ACC112 (cell line): ENCODE results near the gene CCDC92.

Experiments
- H2AFZ ChIP-seq: fragments of 200-600 bp; sonication (generic); one replicate; pipeline ENCODE4 v1.6.0; 2017; ENCODE audit warnings: antibody characterized with exemption, low read length; ENCODE audit not compliant: unreplicated experiment
- H3K27ac ChIP-seq: fragments of 200-600 bp; sonication (generic); 2 replicates; pipeline ENCODE4 v1.5.1; 2014; ENCODE audit warnings: low read depth, mild to moderate bottlenecking, antibody characterized with exemption, low read length, moderate library complexity
- H3K27me3 ChIP-seq: fragments of 200-600 bp; sonication (generic); 2 replicates; pipeline ENCODE4 v1.6.1; 2014; ENCODE audit warnings: mild to moderate bottlenecking, antibody characterized with exemption, low read length, moderate library complexity, mixed read lengths; ENCODE audit not compliant: insufficient read depth
- H3K36me3 ChIP-seq: fragments of 200-600 bp; sonication (generic); 2 replicates; pipeline ENCODE4 v1.6.1; 2016; ENCODE audit warnings: mild to moderate bottlenecking, antibody characterized with exemption, low read length, moderate library complexity, mixed read lengths; ENCODE audit not compliant: insufficient read depth
- H3K4me1 ChIP-seq: fragments of 200-600 bp; sonication (generic); one replicate; pipeline ENCODE4 v1.6.1; 2016; ENCODE audit warnings: low read length, mixed read lengths; ENCODE audit not compliant: insufficient read depth, unreplicated experiment, control insufficient read depth
- H3K4me3 ChIP-seq: fragments of 200-600 bp; sonication (generic); 2 replicates; pipeline ENCODE4 v1.5.1; 2014; ENCODE audit warnings: mild to moderate bottlenecking, low read depth, low read length
- H3K79me2 ChIP-seq: fragments of 200-600 bp; sonication (generic); one replicate; pipeline ENCODE4 v1.6.0; 2016; ENCODE audit warnings: low read length; ENCODE audit not compliant: control insufficient read depth, unreplicated experiment, insufficient read depth

CCDC92 gene

GRCh38 chr12:123895451-123895850, 77.2 kb downstream of the CCDC92 start:
- Histone ChIP-seq H3K27ac (no peak overlapping the region), H3K27me3 (peaks cover 10% of the 10 kb centered on the region; the same call in 1 of the 2 replicates), H3K4me3 (no peak overlapping the region)

GRCh38 chr12:123894823-123895345, 77.7 kb downstream of the CCDC92 start:
- Histone ChIP-seq H3K27me3 (peaks cover 10% of the 10 kb centered on the region; the same call in 1 of the 2 replicates), H3K36me3 (no peaks in the 10 kb centered on the region), H3K4me1 (peaks cover 6% of the 10 kb centered on the region), H3K79me2 (no peaks in the 10 kb centered on the region), H3K27ac (no peak overlapping the region), H2AFZ (no peak overlapping the region), H3K4me3 (no peak overlapping the region)

More at GRCh38 chr12:123895451-123895850, 77.2 kb downstream of the CCDC92 start:
- Histone ChIP-seq H3K4me1 (peaks cover 6% of the 10 kb centered on the region), H3K79me2 (no peaks in the 10 kb centered on the region), H2AFZ (no peak overlapping the region), H3K36me3 (no peaks in the 10 kb centered on the region)

- Histone ChIP-seq H3K36me3 (no peaks in the 10 kb centered on the region), H3K4me1 (peaks cover 6% of the 10 kb centered on the region), H3K4me3 (no peak overlapping the region), H3K27ac (no peak overlapping the region), H3K79me2 (no peaks in the 10 kb centered on the region), H2AFZ (no peak overlapping the region), H3K27me3 (peaks cover 11% of the 10 kb centered on the region)
Observed at GRCh38 chr12:123893276-123893675, 79.4 kb downstream of the CCDC92 start.

GRCh38 chr12:123892853-123893252, 79.8 kb downstream of the CCDC92 start:
- Histone ChIP-seq H3K27me3 (peaks cover 13% of the 10 kb centered on the region), H3K79me2 (no peaks in the 10 kb centered on the region), H3K4me3 (no peak overlapping the region), H3K27ac (no peak overlapping the region), H3K4me1 (peaks cover 6% of the 10 kb centered on the region), H2AFZ (no peak overlapping the region), H3K36me3 (no peaks in the 10 kb centered on the region)

- peaks cover 3% of the 10 kb centered on the region for H3K4me1 ChIP-seq
- H3K27ac ChIP-seq, result no peak overlapping the region
- no peaks in the 10 kb centered on the region for H3K79me2 ChIP-seq
- no peaks in the 10 kb centered on the region for H3K36me3 ChIP-seq
- H3K4me3 ChIP-seq, result no peak overlapping the region
- H2AFZ ChIP-seq, result no peak overlapping the region
- H3K27me3 ChIP-seq, result peaks cover 17% of the 10 kb centered on the region
Observed at GRCh38 chr12:123892180-123892559, 80.5 kb downstream of the CCDC92 start.

GRCh38 chr12:123891516-123892179, 81.0 kb downstream of the CCDC92 start:
- H3K4me3 ChIP-seq, result no peak overlapping the region
- H3K27me3 ChIP-seq, result peaks cover 22% of the 10 kb centered on the region
- no peaks in the 10 kb centered on the region for H3K79me2 ChIP-seq
- H3K36me3 ChIP-seq, result no peaks in the 10 kb centered on the region
- no peak overlapping the region for H3K27ac ChIP-seq
- peaks cover 3% of the 10 kb centered on the region for H3K4me1 ChIP-seq
- no peak overlapping the region for H2AFZ ChIP-seq

- Histone ChIP-seq H3K27ac (no peak overlapping the region), H3K79me2 (no peaks in the 10 kb centered on the region), H3K27me3 (peaks cover 28% of the 10 kb centered on the region), H3K4me1 (no peaks in the 10 kb centered on the region), H2AFZ (no peak overlapping the region), H3K4me3 (no peak overlapping the region), H3K36me3 (no peaks in the 10 kb centered on the region)
Observed at GRCh38 chr12:123891011-123891410, 81.6 kb downstream of the CCDC92 start.

GRCh38 chr12:123890536-123890902, 82.1 kb downstream of the CCDC92 start:
- no peak overlapping the region for H3K4me3 ChIP-seq
- no peaks in the 10 kb centered on the region for H3K79me2 ChIP-seq
- no peak overlapping the region for H3K27ac ChIP-seq
- H3K4me1 ChIP-seq, result no peaks in the 10 kb centered on the region
- peaks cover 33% of the 10 kb centered on the region for H3K27me3 ChIP-seq
- H3K36me3 ChIP-seq, result no peaks in the 10 kb centered on the region
- H2AFZ ChIP-seq, result no peak overlapping the region

GRCh38 chr12:123889848-123890535, 82.6 kb downstream of the CCDC92 start:
- no peaks in the 10 kb centered on the region for H3K36me3 ChIP-seq
- no peak overlapping the region for H2AFZ ChIP-seq
- peaks cover 38% of the 10 kb centered on the region for H3K27me3 ChIP-seq
- H3K4me3 ChIP-seq, result no peak overlapping the region
- H3K79me2 ChIP-seq, result no peaks in the 10 kb centered on the region
- H3K27ac ChIP-seq, result no peak overlapping the region
- no peaks in the 10 kb centered on the region for H3K4me1 ChIP-seq

GRCh38 chr12:123888989-123889388, 83.6 kb downstream of the CCDC92 start:
- Histone ChIP-seq H3K79me2 (no peaks in the 10 kb centered on the region), H3K4me3 (no peak overlapping the region), H3K27me3 (peaks cover 47% of the 10 kb centered on the region), H3K36me3 (no peaks in the 10 kb centered on the region), H2AFZ (no peak overlapping the region), H3K27ac (no peak overlapping the region), H3K4me1 (no peaks in the 10 kb centered on the region)
